Measurements from ENCODE around the gene TSPAN1. TPM values are rescaled to one million over a fixed set of nuclear protein-coding genes. Genes with fewer than 3 reads are reported as not detected.

The TSPAN1 gene
- polyA plus RNA-seq, 1 experiment, result 1.1 TPM

DNA sequence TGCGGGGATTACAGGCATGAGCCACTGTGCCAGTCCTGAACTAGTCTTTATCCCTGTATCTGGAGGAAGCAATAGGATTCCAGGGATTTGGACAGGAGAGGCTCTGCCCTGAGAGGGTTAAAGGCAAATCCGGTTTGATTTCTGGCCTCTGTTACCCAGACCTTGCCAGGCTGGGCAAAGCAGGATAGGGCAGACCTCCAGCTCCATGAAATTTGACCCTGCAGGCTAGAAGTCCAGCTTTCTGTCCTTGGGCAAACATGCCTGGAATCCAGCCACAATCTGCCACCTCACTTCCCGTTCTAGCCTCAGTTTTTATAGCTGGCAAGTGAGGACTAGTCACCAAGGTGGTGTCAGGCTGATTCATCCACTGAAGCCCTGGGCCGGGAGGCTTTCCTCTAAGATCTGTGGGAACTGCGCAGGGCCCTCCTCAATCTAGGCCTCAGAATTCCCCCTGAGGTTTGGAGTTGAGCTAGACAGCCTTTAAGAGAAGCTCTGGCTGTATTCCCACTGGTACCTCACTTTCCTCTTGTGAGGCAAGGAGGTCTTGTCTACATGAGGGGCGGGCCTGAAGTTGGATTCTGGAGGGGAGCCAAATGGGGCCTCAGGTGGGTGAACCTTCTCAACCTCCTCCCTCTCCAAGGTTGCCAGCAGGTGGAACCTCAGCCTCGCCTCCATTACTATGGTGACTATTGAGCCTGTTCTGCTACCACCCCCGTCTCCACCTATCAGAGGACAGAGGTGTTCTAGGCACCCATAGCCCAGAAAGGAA, 8.4 kb downstream of the TSPAN1 start:
- TF ChIP-seq, protein P1, sequence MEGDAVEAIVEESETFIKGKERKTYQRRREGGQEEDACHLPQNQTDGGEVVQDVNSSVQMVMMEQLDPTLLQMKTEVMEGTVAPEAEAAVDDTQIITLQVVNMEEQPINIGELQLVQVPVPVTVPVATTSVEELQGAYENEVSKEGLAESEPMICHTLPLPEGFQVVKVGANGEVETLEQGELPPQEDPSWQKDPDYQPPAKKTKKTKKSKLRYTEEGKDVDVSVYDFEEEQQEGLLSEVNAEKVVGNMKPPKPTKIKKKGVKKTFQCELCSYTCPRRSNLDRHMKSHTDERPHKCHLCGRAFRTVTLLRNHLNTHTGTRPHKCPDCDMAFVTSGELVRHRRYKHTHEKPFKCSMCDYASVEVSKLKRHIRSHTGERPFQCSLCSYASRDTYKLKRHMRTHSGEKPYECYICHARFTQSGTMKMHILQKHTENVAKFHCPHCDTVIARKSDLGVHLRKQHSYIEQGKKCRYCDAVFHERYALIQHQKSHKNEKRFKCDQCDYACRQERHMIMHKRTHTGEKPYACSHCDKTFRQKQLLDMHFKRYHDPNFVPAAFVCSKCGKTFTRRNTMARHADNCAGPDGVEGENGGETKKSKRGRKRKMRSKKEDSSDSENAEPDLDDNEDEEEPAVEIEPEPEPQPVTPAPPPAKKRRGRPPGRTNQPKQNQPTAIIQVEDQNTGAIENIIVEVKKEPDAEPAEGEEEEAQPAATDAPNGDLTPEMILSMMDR (IDR thresholded peaks at IDR 0.05; ENCODE audit: insufficient read depth, low read depth, low read length), result no peak
- H3K36me3 ChIP-seq (ENCODE audit: control insufficient read depth, insufficient read depth, low read length), result peaks cover 3% of the 10 kb centered on the region; the same call in 1 of the 2 replicates
- POLR2A ChIA-PET, result no interaction called here
- CTCF ChIA-PET, result interaction anchor here (0.6 to 10.7 kb wide), 5 partner anchors 11 to 156 kb away, joined by 3 to 173 read pairs (median 9); no protein-coding TSS in a partner anchor
- no peak overlapping the region for H3K4me3 ChIP-seq (ENCODE audit: low read depth, low read length)
- H3K27me3 ChIP-seq (ENCODE audit: control insufficient read depth, insufficient read depth, low read length), result no peaks in the 10 kb centered on the region
- peak; percentile 80 for DNase-seq (ENCODE audit: low read depth)

DNA sequence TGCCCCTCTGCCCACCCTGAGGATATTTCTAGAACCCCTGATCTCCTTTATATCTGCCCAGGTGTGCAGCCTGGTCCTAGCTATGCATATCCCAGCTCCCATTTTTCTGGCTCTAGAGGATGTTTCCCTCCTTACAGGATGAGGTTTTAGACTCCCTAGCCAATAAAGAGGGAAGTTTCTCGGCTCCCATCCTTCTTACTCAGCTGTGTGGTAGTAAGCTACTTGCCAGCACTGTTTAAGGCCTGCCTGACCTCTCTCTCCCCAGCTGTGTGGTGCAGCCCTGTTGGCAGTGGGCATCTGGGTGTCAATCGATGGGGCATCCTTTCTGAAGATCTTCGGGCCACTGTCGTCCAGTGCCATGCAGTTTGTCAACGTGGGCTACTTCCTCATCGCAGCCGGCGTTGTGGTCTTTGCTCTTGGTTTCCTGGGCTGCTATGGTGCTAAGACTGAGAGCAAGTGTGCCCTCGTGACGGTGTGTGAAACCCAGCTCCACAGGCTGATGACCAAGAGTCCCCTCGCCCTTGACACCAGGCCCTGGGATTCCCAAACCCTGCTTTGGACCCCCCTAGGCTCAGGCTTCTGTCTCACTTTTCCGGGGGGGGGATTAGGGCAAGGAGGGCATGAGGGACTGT, 9.2 kb downstream of the TSPAN1 start:
- DNase-seq (ENCODE audit: low read depth), result no peak
- POLR2A ChIA-PET, result no interaction called here
- TF ChIP-seq, protein P1 (IDR thresholded peaks at IDR 0.05; ENCODE audit: insufficient read depth, low read depth, low read length), result no peak
- Histone ChIP-seq H3K4me3 (ENCODE audit: low read depth, low read length) (no peak overlapping the region), H3K36me3 (ENCODE audit: control insufficient read depth, insufficient read depth, low read length) (peaks cover 4% of the 10 kb centered on the region; the same call in 1 of the 2 replicates), H3K27me3 (ENCODE audit: control insufficient read depth, insufficient read depth, low read length) (no peaks in the 10 kb centered on the region)
- CTCF ChIA-PET, result interaction anchor here (0.6 to 10.7 kb wide), 4 partner anchors 10 to 146 kb away, joined by 3 to 173 read pairs (median 26); no protein-coding TSS in a partner anchor

DNA sequence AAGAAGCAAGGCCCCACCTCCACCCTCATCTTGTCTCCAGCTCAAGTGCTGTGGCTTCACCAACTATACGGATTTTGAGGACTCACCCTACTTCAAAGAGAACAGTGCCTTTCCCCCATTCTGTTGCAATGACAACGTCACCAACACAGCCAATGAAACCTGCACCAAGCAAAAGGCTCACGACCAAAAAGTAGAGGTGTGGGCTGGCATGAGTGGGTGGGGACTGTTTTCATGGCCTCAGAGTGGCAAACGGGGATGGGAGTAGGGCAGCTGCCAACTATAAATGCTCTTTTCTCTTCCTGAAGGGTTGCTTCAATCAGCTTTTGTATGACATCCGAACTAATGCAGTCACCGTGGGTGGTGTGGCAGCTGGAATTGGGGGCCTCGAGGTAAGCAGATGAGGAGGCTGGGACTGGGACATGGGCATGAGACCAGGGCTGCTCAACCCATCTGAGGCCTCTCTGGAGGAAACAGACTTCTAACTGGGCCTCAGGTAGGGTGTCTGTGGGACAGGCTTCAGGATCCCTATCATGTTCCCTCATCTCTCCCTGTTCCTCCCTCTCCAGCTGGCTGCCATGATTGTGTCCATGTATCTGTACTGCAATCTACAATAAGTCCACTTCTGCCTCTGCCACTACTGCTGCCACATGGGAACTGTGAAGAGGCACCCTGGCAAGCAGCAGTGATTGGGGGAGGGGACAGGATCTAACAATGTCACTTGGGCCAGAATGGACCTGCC, 10.2 kb downstream of the TSPAN1 start:
- CTCF ChIA-PET, result interaction anchor here (2.6 to 6.0 kb wide), 2 partner anchors 9 to 38 kb away, joined by 9 to 42 read pairs; no protein-coding TSS in a partner anchor
- Histone ChIP-seq H3K27me3 (ENCODE audit: control insufficient read depth, insufficient read depth, low read length) (no peaks in the 10 kb centered on the region), H3K36me3 (ENCODE audit: control insufficient read depth, insufficient read depth, low read length) (peaks cover 8% of the 10 kb centered on the region), H3K4me3 (ENCODE audit: low read depth, low read length) (no peak overlapping the region)
- TF ChIP-seq, protein P1 (IDR thresholded peaks at IDR 0.05; ENCODE audit: insufficient read depth, low read depth, low read length), result no peak
- DNase-seq (ENCODE audit: low read depth), result no peak
- POLR2A ChIA-PET, result no interaction called here

DNA sequence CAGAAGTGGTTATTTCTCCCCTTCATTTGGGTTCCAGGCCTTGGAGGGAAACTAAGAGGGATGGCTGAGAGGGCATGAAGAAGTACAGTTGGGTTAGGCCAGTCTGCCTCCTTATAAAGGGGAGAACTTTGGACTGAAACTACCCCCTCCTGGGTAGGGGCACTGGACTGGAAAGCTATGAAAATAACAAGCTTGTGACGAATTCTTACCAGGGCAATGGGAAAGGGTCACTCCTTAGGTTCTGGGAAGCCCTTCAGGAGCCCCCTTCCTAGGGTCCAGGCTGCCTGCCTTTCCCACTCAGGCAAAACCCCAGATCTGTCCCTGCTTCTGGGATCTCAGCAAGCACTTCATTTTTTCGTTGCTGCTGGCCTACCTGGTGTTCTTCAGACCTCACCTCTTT, 11.2 kb downstream of the TSPAN1 start:
- Histone ChIP-seq H3K4me3 (ENCODE audit: low read depth, low read length) (no peak overlapping the region), H3K27me3 (ENCODE audit: control insufficient read depth, insufficient read depth, low read length) (no peaks in the 10 kb centered on the region), H3K36me3 (ENCODE audit: control insufficient read depth, insufficient read depth, low read length) (peaks cover 12% of the 10 kb centered on the region)
- CTCF ChIA-PET, result no interaction called here
- POLR2A ChIA-PET, result no interaction called here
- DNase-seq (ENCODE audit: low read depth), result no peak
- TF ChIP-seq, protein P1 (IDR thresholded peaks at IDR 0.05; ENCODE audit: insufficient read depth, low read depth, low read length), result no peak
